SIG-M5 treated with dmso at 0.1 percent for 504 hours (cell line): ENCODE results near the gene HSPA14.
"Not testable (repeated sequence)": the region's sequence is repeated elsewhere in the genome, so short reads cannot be mapped to it uniquely, and the experiment has no call there.

Experiments used
- DNase-seq: peaks from one replicate; lab custom pipeline; 2025; ENCODE audit not compliant: unreplicated experiment; lab: John Stamatoyannopoulos, UW

Gene HSPA14, protein sequence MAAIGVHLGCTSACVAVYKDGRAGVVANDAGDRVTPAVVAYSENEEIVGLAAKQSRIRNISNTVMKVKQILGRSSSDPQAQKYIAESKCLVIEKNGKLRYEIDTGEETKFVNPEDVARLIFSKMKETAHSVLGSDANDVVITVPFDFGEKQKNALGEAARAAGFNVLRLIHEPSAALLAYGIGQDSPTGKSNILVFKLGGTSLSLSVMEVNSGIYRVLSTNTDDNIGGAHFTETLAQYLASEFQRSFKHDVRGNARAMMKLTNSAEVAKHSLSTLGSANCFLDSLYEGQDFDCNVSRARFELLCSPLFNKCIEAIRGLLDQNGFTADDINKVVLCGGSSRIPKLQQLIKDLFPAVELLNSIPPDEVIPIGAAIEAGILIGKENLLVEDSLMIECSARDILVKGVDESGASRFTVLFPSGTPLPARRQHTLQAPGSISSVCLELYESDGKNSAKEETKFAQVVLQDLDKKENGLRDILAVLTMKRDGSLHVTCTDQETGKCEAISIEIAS

DNA sequence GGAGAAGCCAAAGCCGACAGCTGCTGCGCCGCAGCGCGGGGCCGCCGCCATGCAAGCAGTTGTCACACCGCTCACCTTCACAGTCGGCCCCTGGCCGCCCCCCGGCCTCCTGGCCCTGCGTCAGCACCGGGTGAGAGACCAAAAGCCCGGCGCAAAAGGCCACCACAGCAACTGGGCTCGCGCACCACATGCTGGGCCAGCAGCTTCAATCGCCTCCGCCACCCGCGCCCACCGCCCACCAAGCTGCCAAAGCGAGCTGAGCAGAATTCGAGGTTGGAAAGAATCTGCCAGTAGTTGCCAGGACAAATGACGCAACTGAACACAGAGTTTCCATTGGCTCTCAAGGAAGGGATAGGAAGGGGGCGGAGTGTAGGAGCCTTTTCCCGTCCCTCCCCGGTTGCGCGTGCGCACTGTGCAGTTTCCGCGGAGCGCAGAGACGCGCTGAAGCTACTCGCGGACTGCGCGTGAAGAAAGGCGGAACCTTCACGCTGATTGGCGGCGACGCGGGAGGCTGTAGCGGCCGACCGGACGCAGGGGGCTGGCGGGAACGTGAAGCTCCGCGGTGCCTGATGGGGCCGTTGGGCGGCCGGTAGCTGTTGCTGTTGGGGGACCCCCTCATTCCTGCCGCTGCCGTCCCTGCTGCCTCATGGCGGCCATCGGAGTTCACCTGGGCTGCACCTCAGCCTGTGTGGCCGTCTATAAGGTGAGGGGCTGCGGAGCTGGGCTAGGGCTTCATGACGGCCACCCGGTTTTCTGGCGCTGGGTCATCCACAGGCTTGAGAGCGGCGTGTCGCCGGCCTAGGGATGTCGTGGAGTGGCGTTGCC lies at the start of gene HSPA14, which contains the start of the genes CDNF and MSANTD7:
HSPA14 (plus strand) TSS at position 550 of the 825 bp plus-strand sequence; CDS start at position 647, 97 bp downstream.
CDNF (minus strand) TSS at position 281 of the 825 bp plus-strand sequence; CDS start at position 190, 91 bp downstream.
MSANTD7 (plus strand) TSS at position 550 of the 825 bp plus-strand sequence. CDS start 3,979 bp downstream, outside the sequence.
- peak; percentile 97 for DNase-seq

DNA sequence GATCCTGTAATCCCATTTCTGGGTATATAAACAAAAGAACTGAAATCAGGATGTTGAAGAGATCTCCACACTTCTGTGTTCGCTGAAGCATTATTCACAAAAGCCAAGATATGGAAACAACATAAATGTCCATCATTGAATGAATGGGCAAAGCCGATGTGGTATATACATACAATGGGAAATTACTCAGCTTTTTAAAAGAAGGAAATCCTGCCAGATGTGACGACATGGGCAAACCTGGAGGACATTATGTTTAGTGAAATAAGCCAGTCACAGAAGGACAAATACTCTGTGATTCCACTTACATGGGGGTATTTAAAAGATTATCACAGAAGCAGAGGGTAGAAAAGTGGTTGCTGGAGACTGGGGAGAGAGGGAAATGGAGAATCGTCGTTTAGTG lies 39.5 kb upstream of the HSPA14 start:
- no peak for DNase-seq

DNA sequence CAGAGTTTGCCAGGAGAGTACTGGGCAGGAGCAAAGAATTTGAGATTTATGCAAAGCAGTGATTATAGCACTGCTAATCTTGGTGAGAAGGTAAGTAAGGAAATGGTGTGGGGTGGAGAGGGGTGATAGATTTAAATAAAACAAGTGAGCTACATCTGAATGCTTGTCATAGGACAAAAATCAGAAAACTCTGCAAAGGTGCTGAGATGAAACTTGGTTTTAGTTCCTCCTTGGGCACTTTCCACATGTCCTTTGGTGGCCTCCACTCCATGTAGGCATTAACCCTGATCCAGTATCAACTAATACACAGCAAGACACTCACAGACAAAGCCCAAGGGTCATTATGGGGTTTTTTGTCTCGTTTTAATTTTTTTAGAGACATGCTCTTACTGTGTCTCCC lies 37.7 kb upstream of the HSPA14 start:
- DNase-seq = no peak

DNA sequence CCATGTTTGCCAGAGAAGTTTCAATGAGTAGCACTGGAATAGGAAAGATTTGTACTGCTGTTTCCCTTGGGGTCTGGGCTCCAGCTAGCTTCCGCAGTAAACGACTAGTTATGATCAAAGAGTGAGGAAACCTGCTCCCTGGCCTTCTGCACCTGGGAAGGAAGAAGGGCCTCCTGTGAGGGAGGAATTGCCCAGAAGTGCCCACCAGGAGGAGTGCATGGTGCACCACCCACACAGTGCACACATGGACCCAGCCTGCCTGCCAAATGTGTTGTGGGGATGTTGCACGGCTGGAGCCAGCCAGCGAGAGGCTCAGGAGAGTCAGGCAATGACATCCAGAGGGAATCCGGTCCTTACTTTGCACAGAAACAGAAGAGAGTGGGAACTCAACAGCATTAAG lies 36.4 kb upstream of the HSPA14 start:
- no peak for DNase-seq

DNA sequence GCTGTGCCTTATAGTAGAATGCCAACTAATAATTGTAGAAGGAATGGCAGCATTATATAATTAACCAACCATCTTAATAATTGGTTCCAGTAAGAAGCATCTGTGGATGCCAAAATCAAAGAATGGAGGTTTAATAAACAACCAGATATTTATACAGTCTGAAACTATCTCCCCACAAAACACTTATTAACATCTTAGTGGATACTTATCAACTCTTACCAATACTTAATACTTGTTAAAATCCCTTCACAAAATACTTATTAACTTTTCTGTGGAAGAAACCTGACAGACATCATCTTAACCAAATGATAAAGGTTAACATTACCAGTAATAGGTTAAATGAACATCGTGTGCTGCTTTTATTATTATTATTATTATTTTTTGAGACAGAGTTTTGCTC lies 34.3 kb upstream of the HSPA14 start:
- no peak for DNase-seq

DNA sequence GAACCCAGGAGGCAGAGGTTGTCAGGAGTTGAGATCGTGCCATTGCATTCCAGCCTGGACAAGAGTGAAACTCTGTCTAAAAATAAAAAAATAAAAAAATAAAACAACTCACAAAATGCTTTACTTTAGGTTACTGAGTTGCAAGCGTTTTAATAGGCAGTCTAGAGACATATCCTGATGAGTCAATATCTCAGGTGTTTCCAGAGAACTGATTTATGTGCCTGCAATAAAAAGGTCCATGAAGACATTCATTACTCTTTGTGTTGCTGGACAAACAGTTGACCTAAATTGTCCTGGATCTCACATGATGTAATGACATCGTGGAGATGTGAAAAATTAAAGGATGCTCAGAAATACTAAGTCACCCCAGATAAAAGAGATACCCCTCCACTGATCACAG lies 31.8 kb upstream of the HSPA14 start:
- DNase-seq = no peak

DNA sequence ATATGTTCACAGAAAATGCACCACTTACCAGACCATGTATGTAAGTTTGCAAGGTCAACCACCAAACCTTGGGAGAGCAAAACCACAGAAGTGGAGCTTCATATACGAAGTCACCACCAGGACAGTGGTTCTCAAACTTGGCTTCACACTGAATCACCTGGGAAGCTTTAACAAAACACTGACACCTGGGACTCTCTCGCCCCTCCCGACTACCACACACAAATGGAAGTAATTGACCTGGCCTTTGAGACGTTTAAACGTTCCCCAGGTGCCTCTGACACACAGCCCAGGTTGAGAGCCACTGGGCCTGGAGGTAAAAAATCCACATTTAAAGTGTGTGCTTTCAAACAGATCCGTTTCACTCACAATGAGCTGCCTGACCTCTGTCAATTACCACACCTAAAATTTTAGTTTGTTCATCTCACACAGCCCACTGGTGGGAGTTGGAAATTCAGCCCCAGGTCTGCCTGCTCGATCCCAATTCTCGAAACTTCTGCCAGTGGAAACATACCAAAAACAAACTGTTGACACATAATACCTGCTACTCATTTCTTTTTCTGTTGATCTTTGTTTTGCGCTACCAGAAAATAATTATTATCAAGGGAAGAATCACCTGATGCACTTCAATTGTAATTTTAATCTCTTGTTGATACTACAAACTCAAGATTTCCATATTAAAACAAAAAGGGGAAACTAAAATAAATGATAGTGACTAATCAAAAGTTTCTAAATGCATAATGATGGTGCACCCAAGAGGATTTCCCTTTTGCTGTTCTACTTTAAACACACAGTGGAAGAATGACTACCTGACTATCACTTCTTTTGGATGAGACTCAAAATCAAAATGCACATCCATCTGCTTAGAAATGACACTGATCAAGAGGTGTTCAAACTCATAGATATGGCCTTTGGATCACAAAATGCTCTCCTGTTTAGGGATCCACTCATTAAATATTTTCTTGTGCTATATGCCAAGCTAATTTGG lies 26.8 kb upstream of the HSPA14 start:
- no peak for DNase-seq

DNA sequence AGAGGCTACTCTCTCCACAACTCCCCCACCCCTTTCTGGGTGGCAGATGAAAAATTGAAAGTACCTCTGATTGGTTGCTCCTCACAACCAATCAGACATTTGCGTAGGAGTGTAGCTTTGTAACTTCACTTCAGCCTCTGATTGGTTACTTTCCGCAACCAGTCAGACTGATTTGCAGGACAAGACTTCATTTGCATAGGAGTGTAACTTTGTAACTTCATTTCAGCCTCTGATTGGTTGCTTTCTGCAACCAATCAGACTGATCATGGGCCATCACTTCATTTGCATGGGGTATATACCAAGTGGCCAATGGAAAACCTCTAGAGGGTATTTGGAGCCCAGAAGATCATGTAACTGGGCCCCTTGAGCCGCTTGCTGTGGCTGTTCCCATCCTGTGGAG lies 25.8 kb upstream of the HSPA14 start:
- no peak for DNase-seq

DNA sequence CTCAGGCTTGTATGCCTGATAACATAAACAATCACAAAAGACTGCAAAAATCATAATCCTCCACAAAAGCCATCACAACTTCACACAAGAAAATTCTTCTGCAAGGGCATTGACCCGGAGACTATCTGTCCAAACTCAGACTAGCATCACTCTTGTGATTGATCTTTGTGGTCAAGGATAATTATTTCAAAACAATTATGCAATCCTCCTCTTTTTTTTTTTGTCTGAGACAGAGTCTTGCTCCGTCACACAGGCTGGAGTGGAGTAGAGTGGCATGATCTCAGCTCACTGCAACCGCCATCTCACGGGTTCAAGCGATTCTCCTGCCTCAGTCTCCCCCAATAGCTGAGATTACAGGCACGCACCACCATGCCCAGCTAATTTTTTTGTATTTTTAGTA lies 22.4 kb upstream of the HSPA14 start:
- DNase-seq = no peak

DNA sequence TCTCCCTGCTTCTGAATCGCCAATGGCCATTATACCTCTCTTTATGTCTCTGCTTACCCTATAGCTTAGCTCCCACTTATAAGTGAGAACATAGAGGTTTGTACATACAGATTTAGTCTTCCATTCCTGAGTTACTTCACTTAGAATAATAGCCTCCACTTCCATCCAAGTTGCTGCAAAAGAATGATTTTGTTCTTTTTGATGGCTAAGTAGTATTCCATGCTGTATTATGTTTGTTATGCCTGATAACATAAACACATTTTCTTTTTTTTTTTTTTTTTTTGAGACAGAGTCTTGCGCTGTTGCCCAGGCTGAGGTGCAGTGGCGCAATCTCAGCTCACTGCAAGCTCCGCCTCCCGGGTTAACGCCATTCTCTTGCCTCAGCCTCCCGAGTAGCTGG lies 21.4 kb upstream of the HSPA14 start:
- not testable (repeated sequence) for DNase-seq

DNA sequence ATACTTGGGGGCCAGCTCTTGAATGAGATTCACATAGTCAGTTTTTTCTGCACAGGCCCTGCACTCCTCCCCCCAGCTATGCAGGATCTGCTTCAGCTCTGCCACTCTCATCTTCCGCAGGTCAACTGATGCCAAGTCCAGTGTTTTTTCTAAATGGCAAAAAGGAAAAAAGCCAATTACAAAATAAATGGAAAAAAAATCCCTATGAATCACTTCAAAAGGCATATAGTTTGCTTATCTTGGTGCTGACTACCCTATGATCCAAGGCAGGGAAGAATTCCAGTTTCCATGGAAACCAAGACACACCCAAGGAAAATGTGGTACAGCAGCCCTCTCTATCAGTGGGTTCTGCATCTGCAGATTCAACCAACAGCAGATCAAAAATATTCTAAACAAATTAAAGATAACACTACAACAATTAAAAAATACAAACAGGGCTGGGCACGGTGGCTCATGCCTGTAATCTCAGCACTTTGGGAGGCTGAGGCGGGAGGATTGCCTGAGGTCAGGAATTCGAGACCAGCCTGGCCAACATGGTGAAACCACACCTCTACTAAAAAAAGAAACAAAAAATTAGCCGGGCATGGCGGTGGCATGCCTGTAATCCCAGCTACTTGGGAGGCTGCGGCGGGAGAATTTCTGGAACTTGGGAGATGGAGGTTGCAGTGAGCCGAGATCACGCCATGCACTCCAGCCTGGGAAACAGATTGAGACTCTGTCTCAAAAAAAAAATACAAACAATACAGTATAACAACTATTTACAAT lies 17.9 kb upstream of the HSPA14 start:
- no peak for DNase-seq

DNA sequence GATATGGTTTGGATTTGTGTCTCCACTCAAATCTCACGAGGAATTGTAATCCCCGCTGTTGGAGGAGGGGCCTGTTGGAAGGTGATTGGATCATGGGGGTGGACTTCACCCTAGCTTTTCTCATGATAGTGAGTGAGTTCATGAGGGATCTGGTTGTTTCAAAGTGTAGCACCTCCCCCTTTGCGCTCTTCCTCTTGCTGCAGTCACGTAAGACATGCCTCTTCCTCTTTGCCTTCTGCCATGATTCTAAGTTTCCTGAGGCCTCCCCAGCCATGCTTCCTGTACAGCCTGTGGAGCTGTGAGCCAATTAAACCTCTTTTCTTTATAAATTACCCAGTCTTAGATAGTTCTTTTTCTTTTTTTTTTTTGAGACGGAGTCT lies 17.3 kb upstream of the HSPA14 start:
- no peak for DNase-seq

DNA sequence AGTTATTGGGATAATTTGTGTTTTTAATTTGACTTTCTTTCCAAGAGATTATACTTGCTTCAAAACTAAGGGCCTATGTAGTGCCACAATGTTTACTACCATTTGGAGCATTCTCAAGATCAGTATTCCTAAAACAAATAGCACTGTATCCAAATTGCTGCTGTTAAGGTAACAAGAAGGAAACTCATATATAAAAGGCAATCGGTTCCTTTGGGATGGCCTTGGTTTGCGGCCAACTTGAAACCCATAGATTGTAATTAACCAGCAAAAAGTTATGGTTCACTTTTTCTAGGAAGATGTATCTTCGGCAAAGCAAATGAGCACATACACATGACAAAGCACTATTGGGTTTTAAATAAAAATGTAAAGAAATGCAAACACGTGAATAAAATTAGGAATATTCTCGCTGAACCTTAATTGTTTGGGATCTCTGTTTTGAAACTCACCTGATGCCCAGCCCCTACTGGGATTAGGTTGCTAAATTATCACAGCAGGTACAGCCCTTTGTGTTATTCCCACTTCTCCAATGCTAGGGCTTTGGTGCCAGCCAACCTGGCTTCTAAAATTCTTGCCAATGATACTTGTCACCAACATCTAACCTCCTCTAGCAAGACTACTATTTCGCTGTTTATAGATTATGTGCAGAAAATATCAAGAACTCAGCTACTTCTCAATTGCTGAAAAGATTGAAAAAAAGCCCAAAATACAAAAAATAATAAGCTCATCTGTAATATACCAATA lies 16.3 kb upstream of the HSPA14 start:
- no peak for DNase-seq

DNA sequence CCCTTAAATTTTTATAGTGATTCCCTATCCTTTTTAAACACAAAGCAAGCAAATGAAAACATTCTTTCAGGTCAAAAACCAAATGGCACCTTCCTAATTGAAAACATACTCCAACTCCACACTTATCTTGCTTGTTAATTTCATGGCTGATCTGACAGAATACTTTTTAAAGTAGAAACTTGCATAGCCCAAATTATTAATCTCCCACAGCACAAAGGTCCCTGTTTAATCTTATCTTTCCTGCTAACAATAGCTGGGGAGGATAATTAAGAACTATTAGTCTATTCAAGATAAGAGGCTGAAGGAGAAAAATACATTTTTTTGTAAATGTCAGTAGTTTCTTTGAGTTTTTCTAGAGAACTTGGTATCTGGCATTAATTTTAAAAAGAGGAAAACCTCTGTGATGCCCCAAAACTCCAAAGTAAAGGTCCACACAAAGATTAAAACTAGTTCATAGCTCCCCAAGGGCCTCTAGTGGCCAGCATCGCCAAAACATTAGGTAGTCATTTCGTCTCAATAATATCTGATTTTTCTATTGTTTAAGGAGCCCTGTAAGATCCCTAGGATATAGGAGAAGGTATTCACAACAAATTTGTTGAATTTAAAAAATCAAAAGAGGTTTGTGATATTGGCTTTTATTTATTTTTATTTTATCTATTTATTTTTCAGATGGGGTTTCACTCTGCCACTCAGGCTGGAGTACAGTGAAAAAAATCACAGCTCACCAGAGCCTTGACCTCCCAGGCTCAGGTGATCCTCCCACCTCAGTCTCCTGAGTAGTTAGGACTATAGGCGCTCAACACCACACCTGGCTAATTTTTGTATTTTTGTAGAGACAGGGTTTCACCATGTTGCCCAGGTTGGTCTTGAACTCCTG lies 15.0 kb upstream of the HSPA14 start:
- peak; percentile 57 for DNase-seq

DNA sequence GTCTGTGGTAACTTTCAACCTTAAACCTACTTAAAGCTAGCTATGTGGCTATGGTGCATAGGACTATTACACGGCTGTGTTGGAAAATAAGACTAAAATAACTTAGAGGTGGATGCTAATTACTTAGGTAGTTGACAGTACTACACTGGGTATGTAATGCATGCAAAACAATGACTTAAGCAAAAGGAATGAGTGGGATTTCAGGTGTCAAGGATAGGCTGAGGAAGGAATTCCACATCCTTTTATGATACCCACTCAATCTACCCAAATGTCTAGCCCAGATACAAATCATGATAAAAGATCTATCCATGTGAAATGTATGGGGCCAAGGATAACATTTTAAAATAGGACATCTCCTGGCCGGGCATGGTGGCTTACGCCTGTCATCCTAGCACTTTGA lies 14.1 kb upstream of the HSPA14 start:
- DNase-seq = no peak

DNA sequence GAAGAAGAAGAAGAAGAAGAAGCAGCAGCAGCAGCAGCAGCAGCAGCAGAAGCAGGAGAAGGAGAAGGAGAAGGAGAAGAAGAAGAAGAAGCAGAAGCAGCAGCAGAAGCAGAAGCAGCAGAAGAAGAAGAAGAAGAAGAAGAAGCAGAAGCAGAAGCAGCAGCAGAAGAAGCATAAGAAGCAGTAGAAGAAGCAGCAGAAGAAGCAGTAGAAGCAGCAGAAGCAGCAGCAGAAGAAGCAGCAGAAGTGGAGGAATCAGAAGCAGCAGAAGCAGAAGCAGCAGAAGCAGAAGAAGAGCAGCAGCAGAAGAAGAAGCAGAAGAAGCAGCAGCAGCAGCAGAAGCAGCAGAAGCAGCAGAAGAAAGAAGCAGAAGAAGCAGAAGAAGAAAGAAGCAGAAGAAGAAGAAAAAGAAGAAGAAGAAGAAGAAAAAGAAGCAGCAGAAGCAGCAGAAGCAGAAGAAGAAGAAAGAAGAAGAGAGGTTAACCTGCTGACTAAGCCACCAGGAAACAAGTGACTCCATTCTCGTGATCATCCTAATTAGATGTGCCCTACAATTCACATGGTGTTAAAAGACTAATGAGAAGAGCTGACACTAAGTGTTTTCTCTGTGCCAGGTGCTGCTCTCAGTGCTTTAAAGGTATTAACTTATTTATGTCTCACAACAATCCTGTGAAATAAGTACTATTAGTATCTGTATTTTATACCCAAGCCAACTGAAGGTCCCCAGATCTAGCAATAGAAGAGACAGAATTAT lies 11.9 kb upstream of the HSPA14 start:
- peak; percentile 37 for DNase-seq

DNA sequence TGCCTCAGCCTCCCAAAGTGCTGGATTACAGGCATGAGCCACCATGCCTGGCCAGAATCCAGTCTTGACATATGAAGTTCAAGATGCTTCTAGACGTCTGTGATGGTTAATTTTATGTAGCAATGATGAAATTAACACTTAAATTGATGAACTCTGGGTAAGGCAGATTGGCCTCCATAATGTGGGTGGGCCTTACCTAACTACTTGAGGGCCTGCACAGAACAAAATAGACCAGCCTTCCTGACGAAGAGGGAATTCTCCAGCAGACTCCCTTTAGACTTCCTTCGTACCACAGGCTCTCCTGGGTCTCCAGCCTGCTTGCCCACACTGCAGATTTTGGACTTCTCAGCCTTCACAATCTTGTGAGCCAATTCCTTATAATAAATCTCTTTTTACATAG lies 5.0 kb upstream of the HSPA14 start:
- DNase-seq = no peak
